GM12864 (cell line): Measurements from ENCODE around the gene ARL6IP4.

ENCODE experiments used
- DNase-seq: peaks from one replicate; pipeline ENCODE4 v3.0.0-alpha.2; 2011; ENCODE audit warnings: low read depth
- H3K4me3 ChIP-seq: 2 replicates; pipeline ENCODE4 v1.5.1; 2011; ENCODE audit warnings: mild to moderate bottlenecking, low read depth, low read length, control low read depth
- CTCF ChIP-seq: IDR thresholded peaks from 2 replicates; pipeline ENCODE4 v1.5.1; 2011; ENCODE audit warnings: low read depth, mild to moderate bottlenecking, moderate library complexity, low read length, control low read depth, inconsistent platforms; ENCODE audit errors: missing control alignments

Gene ARL6IP4

GRCh38 chr12:122992386-122992785, 11.9 kb downstream of the ARL6IP4 start:
- DNase-seq, result no peak
- no peak overlapping the region for H3K4me3 ChIP-seq
- no peak for TF ChIP-seq CTCF

GRCh38 chr12:122994140-122994675, 13.7 kb downstream of the ARL6IP4 start:
- TF ChIP-seq CTCF, result no peak
- no peak overlapping the region for H3K4me3 ChIP-seq
- DNase-seq, result no peak

- no peak for DNase-seq
- H3K4me3 ChIP-seq, result no peak overlapping the region
- no peak for TF ChIP-seq CTCF
These were observed 14.5 kb downstream of the ARL6IP4 start for GRCh38 chr12:122994781-122995502.

- H3K4me3 ChIP-seq, result no peak overlapping the region
These were observed 15.2 kb downstream of the ARL6IP4 start for GRCh38 chr12:122995503-122996187.

GRCh38 chr12:122996188-122996601, 15.7 kb downstream of the ARL6IP4 start:
- no peak for TF ChIP-seq CTCF
- DNase-seq, result no peak
- H3K4me3 ChIP-seq, result no peak overlapping the region

More at GRCh38 chr12:122995503-122996187, 15.2 kb downstream of the ARL6IP4 start:
- DNase-seq, result no peak
- TF ChIP-seq CTCF, result no peak

GRCh38 chr12:122996621-122997342, 16.3 kb downstream of the ARL6IP4 start:
- no peak overlapping the region for H3K4me3 ChIP-seq
- no peak for DNase-seq
- no peak for TF ChIP-seq CTCF
